ENCODE data around the gene JUNB. TPM values are rescaled to one million over a fixed set of nuclear protein-coding genes. Genes with fewer than 3 reads are reported as not detected.
A peak's percentile ranks its signal among the peaks of the same experiment; 100 is the strongest.

JUNB gene
- total RNA-seq, 1 experiment from 2014 or later, result 10.0 TPM

DNA sequence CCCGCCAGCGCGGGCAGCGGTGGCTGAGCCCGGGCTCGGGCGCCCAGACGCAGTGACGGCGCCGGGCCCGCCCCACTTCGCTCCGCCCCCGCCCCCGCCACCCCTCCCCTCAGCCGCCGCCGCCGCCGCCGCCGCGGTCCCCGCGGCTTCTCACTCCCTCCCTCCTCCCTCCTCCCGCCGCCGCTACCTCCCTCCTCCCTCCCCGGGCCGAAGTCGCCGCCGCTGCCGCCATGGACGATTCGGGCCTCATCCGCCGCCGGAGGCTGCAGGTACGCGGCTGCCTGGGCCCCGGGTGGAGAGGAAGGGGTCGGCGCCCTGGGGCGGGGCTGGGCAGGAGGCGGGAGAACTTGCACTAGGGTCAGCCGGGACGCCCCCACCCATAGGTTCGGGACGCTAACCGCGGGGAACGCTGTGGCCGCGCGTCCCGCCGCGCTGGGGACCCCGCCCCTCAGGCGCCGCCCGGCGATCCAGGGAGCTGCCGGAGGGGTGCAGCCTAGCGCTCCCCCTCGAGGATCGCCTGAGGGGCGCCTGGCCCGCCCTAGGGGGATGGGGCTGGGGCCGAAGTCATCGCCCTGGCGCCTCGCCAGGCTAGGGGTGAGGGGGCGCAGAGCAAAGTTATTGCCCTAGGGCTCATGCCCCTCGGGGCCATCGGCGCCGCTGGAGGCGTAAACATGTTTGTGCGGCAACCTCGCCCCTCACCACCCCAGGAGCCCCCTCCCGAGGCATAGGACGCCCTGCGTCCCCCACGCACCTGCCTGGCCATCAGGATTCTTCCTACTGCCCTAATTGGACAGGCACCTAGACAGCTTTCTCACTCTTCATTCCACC lies 42.7 kb downstream of the JUNB start:
- peak; percentile 95 for DNase-seq
- H3K27me3 ChIP-seq (ENCODE audit: control insufficient read depth, insufficient read depth, low read length), result peaks cover 39% of the 10 kb centered on the region
- peak overlapping the region; percentile 66 for H3K4me3 ChIP-seq (ENCODE audit: insufficient read depth, low read depth, low read length)
- H3K36me3 ChIP-seq (replicated peaks; ENCODE audit: control insufficient read depth, insufficient read depth, low read length), result no peaks in the 10 kb centered on the region

DNA sequence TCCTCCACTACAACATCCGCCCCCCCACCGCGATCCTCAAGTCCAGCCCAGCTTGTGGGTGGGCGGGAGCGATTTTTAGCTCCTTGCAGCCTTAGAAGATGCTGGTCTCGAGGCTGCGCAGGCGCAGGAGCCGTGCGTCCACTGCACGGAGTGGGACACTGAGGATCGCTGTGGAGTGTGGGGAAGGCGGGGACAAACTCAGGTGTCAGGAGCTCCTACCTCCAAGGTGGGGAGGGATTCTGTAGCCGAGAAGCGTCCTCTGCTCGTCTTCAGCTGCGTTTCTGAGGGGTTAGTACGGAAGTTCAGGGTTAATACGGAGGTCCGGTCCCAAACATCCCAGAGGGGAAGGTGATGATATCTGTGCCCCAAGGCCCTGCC lies 43.3 kb downstream of the JUNB start, which contains the start of gene RTBDN:
TSS of gene RTBDN (minus strand) at position 14 of the 378 bp plus-strand sequence. CDS start 4,600 bp downstream, outside the sequence.
- H3K4me3 ChIP-seq (ENCODE audit: insufficient read depth, low read depth, low read length), result peak within 1 kb of the TSS; percentile 66
- H3K27me3 ChIP-seq (ENCODE audit: control insufficient read depth, insufficient read depth, low read length), result peaks cover 44% of the 10 kb centered on the region
- peak; percentile 68 for DNase-seq
- no peaks in the 10 kb centered on the region for H3K36me3 ChIP-seq (replicated peaks; ENCODE audit: control insufficient read depth, insufficient read depth, low read length)

DNA sequence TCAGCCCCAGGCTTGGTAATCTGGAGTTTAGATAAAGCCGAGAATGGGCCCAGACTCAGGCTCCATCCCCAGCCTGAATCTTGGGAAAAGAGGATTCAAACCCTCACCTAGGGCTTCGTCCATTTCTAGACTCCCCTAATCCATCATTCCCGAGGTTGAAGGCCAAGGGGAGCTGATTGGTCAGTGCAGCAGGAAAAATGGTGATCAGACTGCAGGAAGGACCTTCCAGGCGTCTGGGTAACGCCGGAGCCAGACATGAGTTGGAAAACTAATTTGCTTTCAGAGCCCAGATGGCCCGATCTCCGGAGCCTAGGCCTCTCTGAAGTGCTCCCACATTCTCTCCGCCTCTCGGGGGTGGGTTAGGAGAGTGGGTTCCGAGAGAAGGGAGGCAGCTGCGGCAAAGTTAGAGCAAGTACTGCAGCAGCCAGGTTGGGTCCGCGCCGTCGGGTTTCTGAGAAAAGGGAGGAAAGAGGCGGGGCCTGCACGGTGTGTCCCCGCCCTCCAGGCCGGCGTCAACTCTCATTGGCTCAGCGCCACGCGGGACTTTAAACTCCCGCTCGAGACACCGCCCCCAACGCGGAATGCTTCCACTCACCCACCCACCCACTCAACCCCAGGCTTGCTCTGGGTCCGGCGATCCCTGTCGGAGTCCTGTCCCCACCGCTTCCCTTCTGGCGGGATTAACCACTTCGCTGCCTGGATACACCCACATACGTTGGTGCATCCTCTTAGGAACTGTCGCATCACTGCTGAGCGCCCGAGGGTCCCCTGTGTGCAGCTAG lies 43.9 kb downstream of the JUNB start:
- peak overlapping the region; percentile 66 for H3K4me3 ChIP-seq (ENCODE audit: insufficient read depth, low read depth, low read length)
- DNase-seq, result peak; percentile 86
- H3K36me3 ChIP-seq (replicated peaks; ENCODE audit: control insufficient read depth, insufficient read depth, low read length), result no peaks in the 10 kb centered on the region
- peaks cover 43% of the 10 kb centered on the region for H3K27me3 ChIP-seq (ENCODE audit: control insufficient read depth, insufficient read depth, low read length)

DNA sequence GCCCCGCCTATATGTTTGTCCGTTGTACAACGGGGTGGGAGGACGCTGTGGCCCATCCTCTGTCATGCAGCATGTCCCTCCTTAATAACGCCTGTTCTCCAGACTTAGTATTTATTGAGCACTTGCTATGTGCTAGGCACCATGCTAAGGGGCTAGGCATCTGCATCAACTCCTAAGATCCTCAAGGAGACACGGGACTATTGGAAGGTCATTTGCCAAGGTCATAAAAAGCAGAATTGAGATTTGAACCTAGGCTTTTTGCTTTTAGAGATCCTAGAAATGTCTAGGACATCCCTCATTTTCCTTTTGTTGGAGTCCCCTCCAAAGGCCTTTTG lies 45.2 kb downstream of the JUNB start:
- no peak for DNase-seq
- H3K4me3 ChIP-seq (ENCODE audit: insufficient read depth, low read depth, low read length), result peak overlapping the region; percentile 42; the same call in 1 of the 2 replicates
- no peaks in the 10 kb centered on the region for H3K36me3 ChIP-seq (replicated peaks; ENCODE audit: control insufficient read depth, insufficient read depth, low read length)
- H3K27me3 ChIP-seq (ENCODE audit: control insufficient read depth, insufficient read depth, low read length), result peaks cover 41% of the 10 kb centered on the region

DNA sequence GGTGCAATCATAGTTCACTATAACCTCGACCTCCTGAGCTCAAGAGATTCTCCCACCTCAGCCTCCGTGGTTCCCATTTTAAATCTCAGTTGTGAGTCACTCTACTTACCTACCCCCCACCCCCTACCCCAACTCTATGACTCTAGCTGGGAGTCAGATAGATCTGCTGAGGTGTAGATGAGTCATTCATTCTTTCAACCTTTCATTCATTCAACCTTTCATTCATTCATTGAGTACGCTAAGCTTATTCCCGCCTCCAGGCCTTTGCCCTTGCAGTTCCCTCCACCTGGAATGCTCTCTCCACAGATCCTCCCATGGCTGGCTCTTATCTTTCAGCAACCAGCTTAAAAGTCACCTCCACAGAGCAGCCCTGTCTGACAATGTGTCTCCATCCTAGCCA lies 45.9 kb downstream of the JUNB start:
- no peak for DNase-seq
- peaks cover 41% of the 10 kb centered on the region for H3K27me3 ChIP-seq (ENCODE audit: control insufficient read depth, insufficient read depth, low read length)
- H3K4me3 ChIP-seq (ENCODE audit: insufficient read depth, low read depth, low read length), result no peak overlapping the region
- no peaks in the 10 kb centered on the region for H3K36me3 ChIP-seq (replicated peaks; ENCODE audit: control insufficient read depth, insufficient read depth, low read length)

DNA sequence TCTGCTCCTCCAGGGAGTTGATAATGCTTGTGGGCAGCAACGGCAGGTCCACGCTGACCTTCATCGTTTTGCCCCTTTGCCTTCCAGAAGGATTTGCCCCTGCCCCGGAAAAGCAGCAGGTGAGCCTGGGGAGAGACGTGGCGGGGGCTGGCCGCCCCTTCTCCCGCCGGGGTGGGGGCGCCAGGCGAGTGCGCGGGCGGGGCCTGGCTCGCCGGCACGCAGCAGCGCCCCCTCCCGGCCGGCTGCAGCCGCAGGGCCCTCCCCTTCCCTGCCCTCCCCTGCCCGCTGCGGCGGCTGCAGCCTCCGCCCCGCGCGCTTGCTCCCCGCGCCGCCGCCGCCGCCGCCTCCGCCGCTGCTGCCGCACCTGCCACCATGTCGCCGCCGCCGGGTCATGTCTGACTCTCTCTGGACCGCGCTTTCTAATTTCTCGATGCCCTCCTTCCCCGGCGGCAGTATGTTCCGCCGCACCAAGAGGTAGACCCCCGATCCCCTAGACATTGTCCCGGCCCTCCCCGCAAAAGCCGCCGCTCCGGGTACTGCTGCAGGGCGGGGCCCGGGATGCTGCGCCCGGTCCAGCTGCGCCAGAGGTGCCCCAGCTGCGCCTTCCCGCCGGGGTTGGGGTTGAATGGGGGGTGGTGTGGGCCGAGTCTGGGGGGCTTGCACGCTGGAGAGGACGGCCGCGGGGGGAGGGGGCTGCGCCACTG lies 47.0 kb downstream of the JUNB start, which contains the start of gene MAST1:
TSS of gene MAST1 (plus strand) at position 334 of the 704 bp plus-strand sequence. CDS start at position 392, 58 bp downstream.
- Histone ChIP-seq H3K36me3 (replicated peaks; ENCODE audit: control insufficient read depth, insufficient read depth, low read length) (no peaks in the 10 kb centered on the region), H3K27me3 (ENCODE audit: control insufficient read depth, insufficient read depth, low read length) (peaks cover 35% of the 10 kb centered on the region), H3K4me3 (ENCODE audit: insufficient read depth, low read depth, low read length) (peak within 1 kb of the TSS; percentile 65)
- DNase-seq, result peak; percentile 97

DNA sequence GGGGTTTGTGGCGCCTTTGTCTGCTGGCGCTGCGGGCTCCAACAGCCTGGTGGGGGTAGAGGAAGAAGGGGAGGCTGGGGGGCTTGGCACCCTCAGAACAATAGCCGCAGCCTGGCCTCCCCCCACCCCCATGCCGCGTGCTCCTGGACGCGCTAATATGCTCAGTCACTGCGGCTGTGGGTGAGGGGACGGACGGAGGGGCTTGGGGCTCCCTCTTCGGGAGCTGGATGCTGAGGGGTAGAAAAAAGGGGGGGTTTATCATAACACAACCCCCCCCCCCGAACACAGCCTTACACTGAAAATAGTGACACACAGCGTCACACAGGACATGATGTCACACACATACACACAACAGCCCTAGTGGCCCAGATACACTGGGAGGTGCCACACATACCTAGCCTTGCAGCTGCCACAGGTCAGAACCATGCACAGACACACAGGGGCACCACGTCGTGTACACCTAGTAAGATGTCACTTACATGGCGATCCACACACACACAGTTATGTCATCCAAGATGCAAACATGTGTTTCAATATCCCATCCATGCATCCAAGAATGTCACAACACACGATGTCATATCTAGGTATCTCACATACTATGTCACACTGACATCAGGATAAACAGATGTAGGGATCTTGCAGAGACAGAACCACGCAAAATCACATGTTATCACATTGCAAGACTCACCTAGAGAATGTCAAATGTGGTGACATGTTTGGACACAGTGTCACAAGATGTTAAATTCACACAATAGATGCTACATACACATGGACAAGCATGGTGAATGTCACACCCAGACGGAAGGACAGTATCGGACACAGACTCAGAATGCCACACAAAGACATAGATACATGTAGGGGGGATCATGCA lies 47.8 kb downstream of the JUNB start:
- Histone ChIP-seq H3K27me3 (ENCODE audit: control insufficient read depth, insufficient read depth, low read length) (peaks cover 32% of the 10 kb centered on the region), H3K36me3 (replicated peaks; ENCODE audit: control insufficient read depth, insufficient read depth, low read length) (no peaks in the 10 kb centered on the region), H3K4me3 (ENCODE audit: insufficient read depth, low read depth, low read length) (peak overlapping the region; percentile 65)
- no peak for DNase-seq

DNA sequence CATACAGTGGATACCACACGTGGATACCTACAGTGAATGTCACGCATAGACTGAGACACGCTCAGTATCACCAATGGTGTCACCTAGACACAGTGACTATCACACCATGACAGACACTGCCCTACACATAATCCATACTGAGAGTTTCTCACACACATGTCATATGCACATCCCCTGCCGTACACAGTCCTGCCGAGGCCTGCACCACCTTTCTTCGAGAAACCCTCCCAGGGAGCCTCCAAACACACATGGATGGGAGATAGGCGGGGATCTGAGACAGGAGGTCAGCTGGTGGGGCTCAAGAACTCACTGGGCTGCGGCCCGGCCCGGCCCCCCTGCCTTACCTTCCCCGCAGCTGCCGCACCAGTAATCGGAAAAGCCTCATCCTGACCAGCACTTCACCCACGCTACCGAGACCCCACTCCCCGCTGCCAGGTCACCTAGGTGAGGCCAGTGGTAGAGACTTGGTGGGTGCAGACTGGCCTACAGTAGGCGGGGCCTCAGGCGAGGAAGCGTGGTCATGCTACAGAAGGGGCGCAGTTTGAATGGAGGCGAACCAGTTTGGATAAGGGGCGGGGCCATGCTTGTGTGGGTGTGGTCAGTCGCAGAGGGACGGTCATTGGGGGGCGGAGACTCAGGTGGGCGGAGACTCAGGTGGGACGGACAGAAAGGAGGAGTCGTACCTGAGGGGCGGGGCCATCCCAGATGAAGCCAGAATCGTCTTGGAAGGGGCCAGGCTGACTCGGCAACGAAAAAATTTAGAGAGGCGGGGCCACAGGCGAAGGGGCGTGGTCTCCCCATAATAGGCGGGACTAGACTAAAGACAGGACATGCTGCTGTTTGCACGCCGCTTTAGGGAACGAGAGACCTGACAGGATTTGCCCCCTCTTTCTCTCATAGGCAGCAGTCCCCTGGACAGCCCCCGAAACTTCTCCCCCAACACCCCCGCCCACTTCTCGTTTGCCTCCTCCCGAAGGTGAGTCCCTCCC lies 49.1 kb downstream of the JUNB start:
- no peaks in the 10 kb centered on the region for H3K36me3 ChIP-seq (replicated peaks; ENCODE audit: control insufficient read depth, insufficient read depth, low read length)
- peaks cover 19% of the 10 kb centered on the region for H3K27me3 ChIP-seq (ENCODE audit: control insufficient read depth, insufficient read depth, low read length)
- H3K4me3 ChIP-seq (ENCODE audit: insufficient read depth, low read depth, low read length), result peak overlapping the region; percentile 49
- DNase-seq, result peak; percentile 96

DNA sequence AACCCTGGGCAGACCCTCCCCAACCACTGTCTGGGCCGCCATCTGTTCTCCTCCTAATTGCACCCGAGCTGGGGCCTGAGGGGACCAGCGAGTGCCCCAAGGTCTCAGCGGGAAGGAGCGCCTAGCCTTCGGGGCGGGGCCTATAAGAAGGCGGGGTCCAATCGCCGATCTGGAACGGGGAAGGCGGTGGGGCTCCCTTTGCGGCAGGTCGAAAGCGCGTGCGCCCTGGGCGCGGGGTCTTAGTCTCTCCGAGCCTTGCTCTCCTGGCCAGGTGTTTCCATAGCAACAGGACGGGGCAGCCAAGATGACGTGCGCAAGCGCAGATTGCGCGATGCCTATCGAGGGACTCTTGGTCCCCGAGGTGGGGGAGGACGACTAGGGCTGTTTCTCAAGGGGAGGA lies 49.8 kb downstream of the JUNB start:
- Histone ChIP-seq H3K36me3 (replicated peaks; ENCODE audit: control insufficient read depth, insufficient read depth, low read length) (no peaks in the 10 kb centered on the region), H3K4me3 (ENCODE audit: insufficient read depth, low read depth, low read length) (peak overlapping the region; percentile 49), H3K27me3 (ENCODE audit: control insufficient read depth, insufficient read depth, low read length) (peaks cover 15% of the 10 kb centered on the region; the same call in 1 of the 2 replicates)
- peak; percentile 97 for DNase-seq

DNA sequence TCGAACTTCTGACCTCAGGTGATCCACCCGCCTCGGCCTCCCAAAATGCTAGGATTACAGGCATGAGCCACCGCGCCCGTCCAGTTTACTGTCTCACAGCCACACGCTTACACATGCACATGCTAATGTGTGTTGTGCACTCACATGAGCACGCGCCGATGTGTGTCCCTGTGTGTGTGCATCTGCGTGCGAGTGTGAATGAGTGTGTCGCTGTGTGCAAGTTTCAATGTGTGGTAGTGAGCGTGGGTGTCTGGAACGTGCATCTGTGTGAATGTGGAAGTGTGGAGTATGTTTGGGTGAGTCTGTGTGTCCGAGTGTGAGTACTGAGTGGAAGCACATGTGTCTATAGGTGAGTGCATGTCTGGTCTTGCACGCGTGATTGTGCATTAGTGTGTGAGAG lies 51.2 kb downstream of the JUNB start:
- Histone ChIP-seq H3K27me3 (ENCODE audit: control insufficient read depth, insufficient read depth, low read length) (peaks cover 22% of the 10 kb centered on the region; the same call in 1 of the 2 replicates), H3K36me3 (replicated peaks; ENCODE audit: control insufficient read depth, insufficient read depth, low read length) (no peaks in the 10 kb centered on the region)
- no peak for DNase-seq

More for the DNA sequence above, 51.2 kb downstream of the JUNB start:
- H3K4me3 ChIP-seq (ENCODE audit: insufficient read depth, low read depth, low read length), result no peak overlapping the region

Data from H7 (cell line).